ENCODE results near the gene PLEKHA4. TPM values are rescaled to one million over a fixed set of nuclear protein-coding genes. Genes with fewer than 3 reads are reported as not detected.

Gene PLEKHA4
- total and polyA plus RNA-seq, 9 of the 15 experiments (the other 6 are each of a cell fraction or from before 2014, with no cell fraction given): 0.07 to 30.8 (median 11.4) TPM

DNA sequence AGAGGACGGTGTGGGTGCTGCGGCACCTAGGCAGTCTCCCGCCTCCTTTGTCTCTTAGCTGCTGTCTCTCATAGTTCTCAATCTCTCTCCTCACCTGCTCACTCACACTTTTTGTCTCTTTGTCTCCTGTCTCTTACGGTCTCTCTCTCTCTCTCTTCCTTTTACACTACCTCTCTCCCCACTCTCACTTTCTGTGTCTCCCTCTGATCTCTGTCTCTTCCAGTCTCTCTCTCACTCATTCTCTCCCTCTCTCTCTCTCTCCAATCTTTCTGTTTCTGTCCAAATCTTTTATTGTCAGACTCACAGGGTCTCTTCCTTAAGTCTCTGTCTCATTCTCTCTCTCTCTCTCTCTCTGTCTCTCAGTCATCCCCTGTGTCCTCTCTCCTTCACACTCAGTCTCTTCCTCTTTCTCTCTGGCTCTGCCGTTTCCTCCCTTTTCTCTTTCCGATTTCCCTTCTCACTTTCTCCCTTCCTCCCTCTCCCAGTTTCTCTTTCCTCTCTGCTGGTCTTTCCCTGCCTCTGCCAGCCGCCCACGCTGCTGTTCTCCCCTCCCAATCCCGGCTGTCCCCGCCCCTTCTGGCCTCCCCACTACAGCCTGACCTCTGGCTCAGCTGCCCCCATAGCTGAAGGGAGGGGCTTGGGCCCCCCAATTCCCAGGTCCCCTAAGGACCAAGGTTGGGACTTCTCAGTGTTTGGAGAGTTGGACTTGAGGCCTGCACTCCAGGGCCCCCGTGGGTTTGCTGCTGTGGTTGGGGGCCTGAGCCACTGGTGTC, at the start of gene PLEKHA4 (continued):
- TF ChIP-seq CBX2 (IDR thresholded peaks at IDR 0.05; ENCODE audit: insufficient read depth, low read length, poor library complexity, severe bottlenecking) (no peak), USF1 (CRISPR knock-in tag; IDR thresholded peaks at IDR 0.05) (no peak), TRIM28 (IDR thresholded peaks at IDR 0.05) (no peak), SRF (CRISPR knock-in tag; IDR thresholded peaks at IDR 0.05) (no peak), PTRF (tag; IDR thresholded peaks at IDR 0.05) (no peak), CEBPZ (IDR thresholded peaks at IDR 0.05; ENCODE audit: borderline replicate concordance, low read depth, low read length) (no peak), ATF4 (CRISPR knock-in tag; IDR thresholded peaks at IDR 0.05) (no peak), PURB (CRISPR knock-in tag; IDR thresholded peaks at IDR 0.05; ENCODE audit: low read depth) (no peak), CHD2 (IDR thresholded peaks at IDR 0.05; ENCODE audit: low read depth, low read length) (no peak), U2AF1 (optimal IDR thresholded peaks at IDR 0.05; ENCODE audit: low read depth, low read length) (no peak), LARP7 (IDR thresholded peaks at IDR 0.05) (peak; percentile 96), FUS (optimal IDR thresholded peaks at IDR 0.05; ENCODE audit: low read depth, low read length) (no peak), ZFP91 (CRISPR knock-in tag; IDR thresholded peaks at IDR 0.05) (no peak), DPF2 (IDR thresholded peaks at IDR 0.05) (peak; percentile 80), STAT5B (CRISPR knock-in tag; IDR thresholded peaks at IDR 0.05) (no peak), DIDO1 (tag; IDR thresholded peaks at IDR 0.05; ENCODE audit: low read depth) (peak; percentile 47; the same call in 1 of the 2 replicates), GTF2A2 (tag; IDR thresholded peaks at IDR 0.05) (no peak), SIRT6 (IDR thresholded peaks at IDR 0.05; ENCODE audit: low read depth, low read length) (no peak)
- TF ChIP-seq, protein P1, sequence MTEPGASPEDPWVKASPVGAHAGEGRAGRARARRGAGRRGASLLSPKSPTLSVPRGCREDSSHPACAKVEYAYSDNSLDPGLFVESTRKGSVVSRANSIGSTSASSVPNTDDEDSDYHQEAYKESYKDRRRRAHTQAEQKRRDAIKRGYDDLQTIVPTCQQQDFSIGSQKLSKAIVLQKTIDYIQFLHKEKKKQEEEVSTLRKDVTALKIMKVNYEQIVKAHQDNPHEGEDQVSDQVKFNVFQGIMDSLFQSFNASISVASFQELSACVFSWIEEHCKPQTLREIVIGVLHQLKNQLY (CRISPR knock-in tag; conservative IDR thresholded peaks at IDR 0.05): no peak
- TF ChIP-seq, protein P2, sequence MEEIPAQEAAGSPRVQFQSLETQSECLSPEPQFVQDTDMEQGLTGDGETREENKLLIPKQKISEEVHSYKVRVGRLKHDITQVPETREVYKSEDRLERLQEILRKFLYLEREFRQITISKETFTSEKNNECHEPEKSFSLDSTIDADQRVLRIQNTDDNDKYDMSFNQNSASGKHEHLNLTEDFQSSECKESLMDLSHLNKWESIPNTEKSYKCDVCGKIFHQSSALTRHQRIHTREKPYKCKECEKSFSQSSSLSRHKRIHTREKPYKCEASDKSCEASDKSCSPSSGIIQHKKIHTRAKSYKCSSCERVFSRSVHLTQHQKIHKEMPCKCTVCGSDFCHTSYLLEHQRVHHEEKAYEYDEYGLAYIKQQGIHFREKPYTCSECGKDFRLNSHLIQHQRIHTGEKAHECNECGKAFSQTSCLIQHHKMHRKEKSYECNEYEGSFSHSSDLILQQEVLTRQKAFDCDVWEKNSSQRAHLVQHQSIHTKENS (CRISPR knock-in tag; IDR thresholded peaks at IDR 0.05): no peak
